CD14-positive monocyte (primary cell): ENCODE measurements around the gene BORCS8. TPM values are rescaled to one million over a fixed set of nuclear protein-coding genes. Genes with fewer than 3 reads are reported as not detected.

ENCODE experiments used
- DNase-seq, 3 donors: peaks; one replicate each; pipeline ENCODE4 v3.0.0-alpha.2; 2011 to 2022
- H2AFZ ChIP-seq: 2 replicates; pipeline ENCODE4 v1.6.0; 2012; ENCODE audit warnings: mild to moderate bottlenecking, low read depth, low read length, inconsistent platforms; ENCODE audit not compliant: insufficient read depth, poor library complexity, severe bottlenecking
- H3K27ac ChIP-seq, 2 donors: 1 replicate in 1 of 2; 2 replicates in 1 of 2; pipeline ENCODE4 v1.5.1; 2012 to 2013; ENCODE audit warnings: low read length in 2 of 2, control low read depth in 1 of 2, inconsistent platforms in 1 of 2, low read depth in 1 of 2, mild to moderate bottlenecking in 1 of 2
- H3K27me3 ChIP-seq, 2 donors: one replicate each; pipeline versions ENCODE4 v1.6.0 to v1.6.1; 2011 to 2013; ENCODE audit warnings: low read length in 2 of 2; ENCODE audit not compliant: control insufficient read depth in 2 of 2, insufficient read depth in 2 of 2
- H3K36me3 ChIP-seq, 2 donors: replicated peaks in 1 of 2; 1 replicate in 1 of 2; 2 replicates in 1 of 2; pipeline versions ENCODE4 v1.5.1 to v1.6.1; 2012 to 2013; ENCODE audit warnings: low read length in 2 of 2, control low read depth in 1 of 2, inconsistent platforms in 1 of 2, mild to moderate bottlenecking in 1 of 2; ENCODE audit not compliant: insufficient read depth in 2 of 2, control insufficient read depth in 1 of 2
- H3K4me1 ChIP-seq, 2 donors: 1 replicate in 1 of 2; 2 replicates in 1 of 2; pipeline versions ENCODE4 v1.5.1 to v1.6.1; 2012 to 2013; ENCODE audit warnings: low read length in 2 of 2, control low read depth in 1 of 2, inconsistent platforms in 1 of 2, mild to moderate bottlenecking in 1 of 2, moderate library complexity in 1 of 2; ENCODE audit not compliant: insufficient read depth in 2 of 2, control insufficient read depth in 1 of 2
- H3K4me2 ChIP-seq: replicated peaks from 2 replicates; pipeline ENCODE3; 2012; ENCODE audit warnings: low read length, moderate library complexity, mild to moderate bottlenecking; ENCODE audit not compliant: poor library complexity, severe bottlenecking; ENCODE audit errors: extremely low read depth
- H3K4me3 ChIP-seq, 3 experiments: fragments of 200-600 bp in 1 of 3; sonication (generic) in 1 of 3; replicated peaks in 1 of 3; 1 replicate in 2 of 3; 2 replicates in 1 of 3; pipeline ENCODE4 v1.5.1; 2011 to 2013; ENCODE audit warnings: low read length in 3 of 3, mild to moderate bottlenecking in 3 of 3, control low read depth in 2 of 3, low read depth in 2 of 3, inconsistent platforms in 1 of 3, moderate library complexity in 1 of 3
- H3K79me2 ChIP-seq: 2 replicates; pipeline ENCODE4 v1.6.0; 2012; ENCODE audit warnings: mild to moderate bottlenecking, control low read depth, inconsistent platforms, low read length, moderate library complexity; ENCODE audit not compliant: insufficient read depth
- H3K9ac ChIP-seq: 2 replicates; pipeline ENCODE4 v1.6.0; 2017; ENCODE audit warnings: low read length, mild to moderate bottlenecking; ENCODE audit not compliant: insufficient read depth, poor library complexity, severe bottlenecking
- H3K9me3 ChIP-seq, 2 donors: replicated peaks in 1 of 2; 1 replicate in 1 of 2; 2 replicates in 1 of 2; pipeline versions ENCODE4 v1.5.1 to v1.6.1; 2012 to 2013; ENCODE audit warnings: low read length in 2 of 2, control low read depth in 1 of 2; ENCODE audit not compliant: control insufficient read depth in 1 of 2, insufficient read depth in 1 of 2
- H4K20me1 ChIP-seq: 2 replicates; pipeline ENCODE4 v1.6.0; 2012; ENCODE audit warnings: mild to moderate bottlenecking, low read length, control low read depth, moderate library complexity; ENCODE audit not compliant: insufficient read depth
- H3K27ac Mint-ChIP-seq, 7 donors: one replicate each; pipeline ENCODE4 v1.8.0; 2020; ENCODE audit warnings: mild to moderate bottlenecking in 7 of 7, mixed read lengths in 7 of 7, moderate library complexity in 6 of 7, inconsistent platforms in 2 of 7
- H3K27me3 Mint-ChIP-seq, 3 donors: one replicate each; pipeline ENCODE4 v1.8.0; 2021 to 2022; ENCODE audit warnings: low read depth in 3 of 3, mild to moderate bottlenecking in 3 of 3, mixed read lengths in 3 of 3, moderate library complexity in 3 of 3, inconsistent platforms in 1 of 3
- H3K36me3 Mint-ChIP-seq, 2 donors: one replicate each; pipeline ENCODE4 v1.8.0; 2020; ENCODE audit warnings: mixed read lengths in 2 of 2, inconsistent platforms in 1 of 2, mild to moderate bottlenecking in 1 of 2
- H3K4me1 Mint-ChIP-seq: one replicate; pipeline ENCODE4 v1.8.0; 2020; ENCODE audit warnings: mild to moderate bottlenecking, mixed read lengths
- H3K4me3 Mint-ChIP-seq, 2 donors: one replicate each; pipeline ENCODE4 v1.8.0; 2020; ENCODE audit warnings: mild to moderate bottlenecking in 2 of 2, mixed read lengths in 2 of 2, moderate library complexity in 1 of 2
- H3K9me3 Mint-ChIP-seq, 7 donors: one replicate each; pipeline ENCODE4 v1.8.0; 2020 to 2022; ENCODE audit warnings: mixed read lengths in 7 of 7, mild to moderate bottlenecking in 6 of 7, moderate library complexity in 6 of 7, inconsistent platforms in 2 of 7
- CTCF ChIP-seq: fragments of 200-600 bp; IDR thresholded peaks from one replicate; pipeline ENCODE4 v1.8.0; 2022; ENCODE audit warnings: antibody characterized with exemption, mild to moderate bottlenecking
- WGBS: methylation state at CpG from one replicate; pipeline ENCODE4 v1.1.5; 2013; ENCODE audit warnings: missing lambda C conversion rate; ENCODE audit not compliant: insufficient coverage; 5-methylcytosine and 5-hydroxymethylcytosine counted together
- intact Hi-C, 2 donors: fragments of 100-400 bp; cut with micrococcal nuclease; formaldehyde crosslinking; loops; one replicate each; pipeline versions ENCODE4 v1.15.0 to v1.15.1; 2023
- polyA minus RNA-seq: library from RNA; depleted of rRNA, polyadenylated mRNA; stranded (reverse); fragments of >200 nt; gene quantifications from 2 replicates; pipeline ENCODE4 v1.2.3, GENCODE V29; 2012
- polyA plus RNA-seq, 3 donors: library from polyadenylated mRNA; depleted of rRNA in 1 of 3; unstranded in 2 of 3; stranded (reverse) in 1 of 3; fragments of 300-500 nt in 2 of 3; fragments of >200 nt in 1 of 3; fragmentation: Illumina TruSeq in 2 of 3; gene quantifications; 1 replicate in 2 of 3; 2 replicates in 1 of 3; pipeline ENCODE4 v1.2.3, GENCODE V29; 2012 to 2021
- total RNA-seq, 12 experiments: library from RNA in 1 of 12; stranded (reverse) in 1 of 12; fragments of 120-200 nt in 1 of 12; gene quantifications; one replicate each; pipeline ENCODE4 v1.2.4 and lab custom pipeline; 2013 to 2026; ENCODE audit warnings: mixed read lengths in 6 of 12, inconsistent platforms in 1 of 12

BORCS8 gene
- total RNA-seq (2013): 22.5 TPM
- 10 to 100 TPM; 31.6 to 44.1 (median 36.5) TPM for polyA plus RNA-seq
- polyA minus RNA-seq: 22.7 and 33.7 TPM in 2 replicates
- total RNA-seq (lab: John Stamatoyannopoulos, UW): 3.3 to 7.2 (median 4.3) reads per million in 11 experiments

DNA sequence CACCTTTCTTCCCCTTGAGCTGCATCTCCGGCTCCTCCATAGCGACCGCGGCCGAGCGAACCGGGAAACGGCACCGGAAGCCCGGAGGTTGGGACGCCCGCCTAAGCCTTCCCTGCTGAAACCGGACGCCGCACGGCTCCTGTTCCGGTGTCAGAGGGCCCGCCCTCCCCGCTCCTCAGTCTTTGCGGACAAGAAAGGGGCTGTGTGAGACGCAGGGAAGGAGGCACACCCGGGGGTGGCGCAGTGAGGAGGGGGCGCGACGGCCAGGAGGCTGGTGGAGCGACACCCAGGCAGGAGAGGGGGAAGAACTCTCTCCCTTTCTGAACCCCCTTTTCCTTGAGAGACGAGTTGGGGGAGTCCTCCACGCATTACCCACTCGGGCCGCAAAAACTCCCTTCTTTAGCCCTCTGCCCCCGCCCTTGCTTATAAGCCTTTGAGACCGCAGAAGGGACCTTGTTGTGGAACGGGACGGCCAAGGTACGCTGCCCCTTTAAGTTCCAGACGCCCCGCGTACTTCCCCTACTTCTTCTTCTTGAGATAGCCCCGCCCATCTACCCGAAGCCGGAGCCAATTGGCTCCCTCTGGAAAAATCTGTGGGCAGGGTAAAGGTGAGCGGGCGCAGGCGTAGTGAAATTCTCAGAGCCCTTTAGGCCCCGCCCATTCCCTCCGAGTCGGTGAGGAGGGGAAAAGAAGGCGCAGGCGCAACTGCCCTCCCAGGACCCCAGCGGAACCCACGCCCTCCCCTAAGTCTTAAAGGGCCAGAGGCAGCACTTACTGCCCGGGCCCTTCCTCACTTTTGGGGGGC lies at the start of gene BORCS8, which contains the start of gene RFXANK:
Gene BORCS8 (minus strand): TSS at position 75 of the 805 bp plus-strand sequence. CDS start 35 bp downstream, at position 40.
Gene RFXANK (plus strand): TSS at position 181 of the 805 bp plus-strand sequence. CDS start 1,689 bp downstream, outside the sequence.
- WGBS: 0% methylated on average over 21 of the region's 53 CpGs
- H3K36me3 Mint-ChIP-seq: peaks cover 23 to 41% of the 10 kb centered on the region in 2 donors
- Histone ChIP-seq H4K20me1 (peaks cover 19% of the 10 kb centered on the region), H3K4me2 (peak within 1 kb of the TSS; percentile 90), H3K27me3 (no peaks in the 10 kb centered on the region), H3K4me1 (peaks cover 24 to 45% of the 10 kb centered on the region in 2 donors), H3K79me2 (peaks cover 51% of the 10 kb centered on the region), H2AFZ (peak within 1 kb of the TSS; percentile 97), H3K27ac (peak within 1 kb of the TSS; percentile 100), H3K9ac (peak within 1 kb of the TSS; percentile 99), H3K4me3 (peak within 1 kb of the TSS; percentile 69 to 100 (median 85)), H3K36me3 (peaks cover 7 to 15% of the 10 kb centered on the region in 2 donors), H3K9me3 (peaks cover 0 to 15% of the 10 kb centered on the region in 2 donors)
- H3K9me3 Mint-ChIP-seq: peaks cover under 1 to 12% (median 7%) of the 10 kb centered on the region in 7 donors
- peak; percentile 97 to 99 (median 98) for DNase-seq
- no peak for TF ChIP-seq CTCF
- H3K4me1 Mint-ChIP-seq: peaks cover 36% of the 10 kb centered on the region
- H3K4me3 Mint-ChIP-seq: peak within 1 kb of the TSS; percentile 92 to 96
- peaks cover 0 to 1% (median 0%) of the 10 kb centered on the region in 3 donors for H3K27me3 Mint-ChIP-seq
- intact Hi-C loops: loop anchor here (1.0 to 10.0 kb wide), 3 partner anchors 11 to 133 kb away; partner anchors contain the start of genes MAU2 (in 2 of the 2), SUGP1 (in 2 of the 2) and NR2C2AP (in 1 of the 2)
- peak within 1 kb of the TSS; percentile 96 to 99 (median 98) for H3K27ac Mint-ChIP-seq

GRCh38 chr19:19240476-19240875 lies 48.5 kb upstream of the BORCS8 start:
- no peaks in the 10 kb centered on the region for H3K79me2 ChIP-seq
- H3K9ac ChIP-seq: no peak overlapping the region
- no peaks in the 10 kb centered on the region for H3K36me3 Mint-ChIP-seq
- H3K27me3 ChIP-seq: no peaks in the 10 kb centered on the region
- peaks cover 5 to 7% of the 10 kb centered on the region in 2 donors for H3K9me3 ChIP-seq
- H3K4me2 ChIP-seq: no peak overlapping the region
- no peaks in the 10 kb centered on the region for H3K36me3 ChIP-seq
- H2AFZ ChIP-seq: no peak overlapping the region
- peaks cover 4 to 16% (median 7%) of the 10 kb centered on the region in 3 donors for H3K27me3 Mint-ChIP-seq
- no peak overlapping the region for H3K27ac Mint-ChIP-seq
- H3K4me3 Mint-ChIP-seq: no peak overlapping the region
- H3K9me3 Mint-ChIP-seq: peaks cover 6 to 14% (median 11%) of the 10 kb centered on the region in 7 donors
- DNase-seq: no peak
- intact Hi-C loops: no loop called here
- no peak overlapping the region for H3K4me3 ChIP-seq
- H3K27ac ChIP-seq: no peak overlapping the region
- H3K4me1 Mint-ChIP-seq: no peaks in the 10 kb centered on the region
- TF ChIP-seq CTCF: no peak
- 93% methylated on average over 7 of the region's 9 CpGs for WGBS
- no peaks in the 10 kb centered on the region for H3K4me1 ChIP-seq
- no peaks in the 10 kb centered on the region for H4K20me1 ChIP-seq
